GM19043 (cell line): ENCODE measurements around the gene TGIF2.
"Not testable (repeated sequence)": the region's sequence is repeated elsewhere in the genome, so short reads cannot be mapped to it uniquely, and the experiment has no call there.

ENCODE experiments used
- ATAC-seq: cut with Tn5 transposase; IDR thresholded peaks from one replicate; pipeline ENCODE4 v1.9.1; 2021; ENCODE audit warnings: low read depth; ENCODE audit not compliant: unreplicated experiment

The TGIF2 gene

DNA sequence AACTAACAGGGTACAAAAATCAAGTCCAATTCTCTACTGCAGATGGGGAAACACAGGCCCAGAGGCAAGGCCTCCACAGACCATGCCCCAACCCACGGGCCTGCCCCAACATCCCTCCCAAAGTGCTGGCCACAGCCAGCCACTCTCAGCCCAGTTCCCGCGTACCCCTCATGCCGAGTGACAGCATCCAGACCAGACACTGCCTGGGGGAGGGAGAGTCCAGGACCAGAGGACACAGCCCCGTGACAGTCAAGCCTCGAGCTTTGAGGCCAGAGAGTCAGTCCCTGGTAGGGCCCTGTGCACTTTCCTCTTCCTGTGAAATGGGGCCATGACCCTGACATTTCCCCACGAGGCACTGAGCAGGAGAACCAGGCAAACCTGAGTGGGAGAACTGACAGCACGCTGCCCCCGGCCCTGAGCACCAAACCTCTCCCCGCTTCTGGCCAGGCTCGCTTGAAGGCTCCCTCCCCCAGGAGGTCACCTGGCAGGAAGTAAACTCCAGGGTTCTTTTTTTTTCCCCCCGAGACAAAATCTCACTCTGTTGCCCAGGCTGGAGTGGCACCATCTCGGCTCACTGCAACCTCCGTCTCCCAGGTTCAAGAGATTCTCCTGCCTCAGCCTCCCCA, 27.2 kb upstream of the TGIF2 start:
- ATAC-seq = no peak

DNA sequence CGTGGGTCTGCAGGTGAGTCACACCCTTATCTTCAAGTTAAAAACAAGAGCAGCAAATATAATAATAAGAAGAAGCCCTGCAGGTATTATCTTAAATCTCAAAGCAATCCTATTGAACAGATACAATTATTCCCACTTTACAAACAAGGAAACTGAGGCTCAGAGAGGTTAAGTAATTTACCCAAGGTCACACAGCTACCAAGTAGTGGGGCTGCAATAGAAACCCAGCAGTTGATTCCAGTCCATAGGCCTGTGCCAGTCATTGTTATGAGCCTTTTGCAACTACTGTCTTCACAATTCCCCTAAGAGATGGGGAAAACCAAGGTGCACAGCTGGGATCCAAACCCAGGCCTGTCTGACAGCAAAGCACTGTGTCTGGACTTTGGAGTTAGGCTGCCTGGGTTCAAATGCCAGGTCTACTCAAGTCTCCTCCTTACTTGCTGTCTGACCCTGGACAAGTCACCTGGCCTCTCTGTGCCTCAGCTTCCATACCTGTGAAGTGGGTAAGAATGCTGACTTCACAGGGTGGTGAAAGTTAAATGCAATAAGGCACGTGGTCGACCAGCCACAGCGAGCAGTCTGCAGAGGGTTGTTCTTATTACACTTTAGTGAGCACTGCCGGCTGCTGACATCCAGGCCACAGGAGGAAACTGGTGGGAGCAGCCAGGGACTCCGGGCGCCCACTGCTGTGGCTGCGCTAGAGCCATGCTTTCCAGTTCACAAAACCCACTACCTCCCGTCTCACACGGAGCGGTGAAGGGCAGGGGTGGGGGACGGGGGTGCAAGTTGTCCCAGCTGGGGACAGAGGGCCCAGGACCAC, 26.0 kb upstream of the TGIF2 start:
- no peak for ATAC-seq

DNA sequence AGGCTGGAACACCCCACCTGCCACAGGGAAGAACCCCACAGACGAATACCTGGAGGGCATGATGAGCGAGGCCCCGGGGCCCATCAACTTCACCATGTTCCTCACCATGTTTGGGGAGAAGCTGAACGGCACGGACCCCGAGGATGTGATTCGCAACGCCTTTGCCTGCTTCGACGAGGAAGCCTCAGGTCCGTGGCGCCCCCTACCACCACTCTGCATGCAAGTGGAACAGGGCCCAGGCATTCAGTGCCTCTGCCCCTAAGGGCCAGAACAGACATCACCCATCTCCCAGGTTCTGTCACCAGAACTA, 25.4 kb upstream of the TGIF2 start:
- no peak for ATAC-seq

DNA sequence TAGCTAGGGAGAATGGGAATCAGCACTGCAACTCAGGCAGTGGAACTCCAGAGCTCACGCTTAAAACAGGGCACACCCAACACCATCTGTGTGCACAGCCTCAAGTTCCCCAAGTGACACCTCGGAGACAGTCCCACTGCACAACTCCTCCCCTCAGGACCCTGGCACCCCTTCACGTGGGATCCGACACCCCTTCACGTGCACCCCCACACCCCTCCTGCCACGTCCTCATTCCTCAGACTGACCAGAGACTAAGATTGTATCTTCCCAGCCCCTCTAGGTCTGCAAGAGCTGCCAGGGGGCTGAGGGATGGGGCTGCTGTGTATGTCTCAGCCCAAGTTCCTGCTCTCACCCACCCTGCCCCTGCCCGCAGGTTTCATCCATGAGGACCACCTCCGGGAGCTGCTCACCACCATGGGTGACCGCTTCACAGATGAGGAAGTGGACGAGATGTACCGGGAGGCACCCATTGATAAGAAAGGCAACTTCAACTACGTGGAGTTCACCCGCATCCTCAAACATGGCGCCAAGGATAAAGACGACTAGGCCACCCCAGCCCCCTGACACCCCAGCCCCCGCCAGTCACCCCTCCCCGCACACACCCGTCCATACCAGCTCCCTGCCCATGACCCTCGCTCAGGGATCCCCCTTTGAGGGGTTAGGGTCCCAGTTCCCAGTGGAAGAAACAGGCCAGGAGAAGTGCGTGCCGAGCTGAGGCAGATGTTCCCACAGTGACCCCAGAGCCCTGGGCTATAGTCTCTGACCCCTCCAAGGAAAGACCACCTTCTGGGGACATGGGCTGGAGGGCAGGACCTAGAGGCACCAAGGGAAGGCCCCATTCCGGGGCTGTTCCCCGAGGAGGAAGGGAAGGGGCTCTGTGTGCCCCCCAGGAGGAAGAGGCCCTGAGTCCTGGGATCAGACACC, 24.4 kb upstream of the TGIF2 start:
- no peak for ATAC-seq

DNA sequence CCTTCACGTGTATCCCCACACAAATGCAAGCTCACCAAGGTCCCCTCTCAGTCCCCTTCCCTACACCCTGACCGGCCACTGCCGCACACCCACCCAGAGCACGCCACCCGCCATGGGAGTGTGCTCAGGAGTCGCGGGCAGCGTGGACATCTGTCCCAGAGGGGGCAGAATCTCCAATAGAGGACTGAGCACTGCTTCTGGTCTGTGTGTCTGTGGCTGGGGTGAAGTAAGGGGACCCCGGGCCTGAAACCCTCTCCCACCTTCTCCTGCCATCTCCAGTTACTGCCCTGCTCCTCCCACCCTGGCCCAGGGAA, 23.8 kb upstream of the TGIF2 start:
- no peak for ATAC-seq

DNA sequence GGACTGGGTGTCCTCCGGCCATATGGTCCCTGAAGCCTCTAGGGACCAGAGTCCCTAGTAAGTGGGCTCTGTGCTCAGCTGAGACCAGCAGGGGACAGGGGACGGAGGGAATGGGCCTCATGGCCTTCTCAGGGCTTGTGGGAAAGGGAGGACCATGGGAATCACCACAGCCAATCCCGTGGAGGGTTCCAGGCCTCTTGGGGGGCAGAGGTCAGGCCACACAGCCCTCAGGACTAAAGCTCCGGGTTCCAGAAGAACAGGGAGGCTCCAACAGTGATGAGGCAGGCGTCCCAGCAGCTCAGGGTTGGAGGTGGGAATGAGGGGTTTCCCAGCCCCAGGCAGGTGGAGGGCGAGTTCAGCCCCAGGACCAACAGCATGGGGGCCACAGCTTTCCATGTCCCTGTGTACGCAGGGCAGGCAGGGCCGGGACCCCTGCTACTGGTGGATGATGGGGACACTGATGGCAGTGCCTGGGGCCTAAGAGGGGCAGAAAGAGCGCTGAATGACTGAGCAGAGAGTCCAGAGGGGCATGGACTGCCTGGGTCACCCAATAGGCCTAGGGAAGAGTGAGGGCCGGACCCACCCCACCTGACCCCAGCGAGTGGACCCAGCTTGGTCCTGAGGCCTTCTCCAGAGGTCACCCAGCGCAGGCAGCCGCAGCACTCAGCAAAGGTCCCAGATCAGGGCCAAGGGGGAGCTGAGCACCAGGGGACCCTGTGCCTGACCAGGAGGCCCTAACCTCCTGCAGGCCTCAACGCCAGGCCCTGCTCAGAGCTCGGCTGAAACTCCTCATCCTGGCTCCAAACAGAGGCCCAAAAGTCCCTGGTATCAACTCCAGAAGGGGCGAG, 23.2 kb upstream of the TGIF2 start:
- no peak for ATAC-seq

DNA sequence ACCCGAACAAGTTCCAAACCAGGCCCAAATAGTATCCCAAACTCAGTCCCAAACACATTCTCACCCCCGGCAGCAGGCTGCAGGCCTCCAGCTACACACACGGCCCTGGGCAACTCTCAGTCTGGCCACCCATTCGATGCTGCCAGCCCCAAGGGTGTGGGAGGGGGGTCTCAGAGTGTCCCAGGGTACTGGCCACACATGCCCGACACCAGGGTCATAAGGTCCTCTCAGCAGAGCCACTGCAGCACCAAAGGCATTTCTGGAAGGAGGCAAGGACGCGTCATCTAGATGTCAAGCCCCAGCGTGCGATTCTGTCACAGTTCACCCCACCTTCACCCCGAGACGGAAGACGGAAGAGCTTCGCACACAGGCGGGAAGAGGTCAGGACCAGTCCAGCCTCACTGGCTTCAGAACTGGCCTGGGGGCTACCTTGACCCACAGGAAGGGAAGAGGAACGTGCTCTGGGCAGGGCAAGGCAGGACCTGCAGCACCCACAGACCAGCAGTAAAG, 22.6 kb upstream of the TGIF2 start:
- ATAC-seq = no peak

DNA sequence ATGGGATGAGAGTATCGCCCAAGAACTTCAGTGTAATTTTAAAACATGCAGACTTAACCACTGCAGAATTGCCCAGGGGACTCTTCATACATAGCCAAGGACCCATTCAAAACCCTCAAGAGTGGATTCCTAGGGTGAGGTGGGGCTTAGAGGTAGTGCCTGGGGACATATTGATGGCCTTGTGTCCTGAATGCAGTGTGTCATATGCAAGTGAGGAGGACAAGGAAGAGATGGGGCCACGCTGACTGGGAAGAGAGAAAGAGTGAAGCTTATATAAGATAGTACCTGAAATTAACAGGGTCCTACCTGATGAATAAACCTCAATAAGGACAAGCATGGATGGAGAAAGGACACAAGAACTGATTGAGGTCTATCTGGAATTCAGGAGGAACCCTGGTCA, 18.1 kb upstream of the TGIF2 start:
- no peak for ATAC-seq

DNA sequence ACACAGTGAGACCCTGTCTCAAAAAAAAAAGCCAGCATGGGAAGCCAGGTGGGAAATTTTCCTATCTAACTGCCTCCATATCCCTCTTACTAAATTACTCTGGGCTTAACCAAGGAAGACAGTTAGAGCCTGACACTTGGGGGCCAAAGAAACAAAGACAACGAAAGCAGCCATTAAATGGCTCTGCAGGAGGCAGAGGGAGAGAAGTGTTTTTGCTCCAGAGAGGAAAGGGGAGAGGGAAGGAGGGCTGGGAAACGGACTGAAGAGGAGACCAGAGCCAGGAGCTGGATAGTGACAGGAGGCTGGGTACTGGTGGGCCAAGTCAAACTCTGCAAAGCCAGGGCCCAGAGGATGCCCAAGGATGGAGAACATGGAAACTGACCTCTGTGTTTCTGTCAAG, 10.7 kb upstream of the TGIF2 start:
- no peak for ATAC-seq

DNA sequence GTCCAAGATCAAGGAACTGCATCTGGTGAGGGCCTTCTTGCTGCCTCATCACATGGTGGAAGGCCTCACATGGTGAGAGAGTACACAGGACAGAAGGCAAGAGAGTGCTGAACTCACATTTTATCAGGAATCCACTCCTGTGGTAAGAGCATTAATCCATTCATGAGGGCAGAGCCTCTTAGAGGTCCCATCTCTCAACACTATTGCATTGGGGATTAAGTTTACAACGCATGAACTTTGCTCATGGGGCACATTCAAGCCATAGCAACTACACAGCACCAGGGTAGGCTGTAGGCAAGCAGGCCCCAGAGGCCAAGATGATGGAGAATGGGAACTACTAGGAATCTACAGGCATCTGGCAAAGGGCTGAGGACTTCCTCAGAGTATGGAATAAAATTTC, 10.0 kb upstream of the TGIF2 start:
- ATAC-seq = no peak

DNA sequence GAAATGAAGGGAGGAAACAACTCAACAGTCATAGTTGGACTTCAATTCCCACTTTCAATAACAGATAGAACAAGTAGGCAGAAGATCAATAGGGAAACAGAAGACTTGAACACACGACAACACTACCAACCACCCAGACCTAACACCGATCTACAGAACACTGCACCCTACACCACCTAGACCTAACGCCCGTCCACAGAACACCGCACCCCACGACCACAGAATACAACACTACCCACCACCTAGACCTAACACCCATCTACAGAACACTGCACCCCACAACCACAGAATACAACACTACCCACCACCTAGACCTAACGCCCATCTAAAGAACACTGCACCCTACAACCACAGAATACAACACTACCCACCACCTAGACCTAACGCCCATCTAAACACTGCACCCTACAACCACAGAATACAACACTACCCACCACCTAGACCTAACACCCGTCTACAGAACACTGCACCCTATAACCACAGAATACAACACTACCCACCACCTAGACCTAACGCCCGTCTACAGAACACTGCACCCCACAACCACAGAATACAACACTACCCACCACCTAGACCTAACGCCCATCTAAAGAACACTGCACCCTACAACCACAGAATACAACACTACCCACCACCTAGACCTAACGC, 9.2 kb upstream of the TGIF2 start:
- not testable (repeated sequence) for ATAC-seq

DNA sequence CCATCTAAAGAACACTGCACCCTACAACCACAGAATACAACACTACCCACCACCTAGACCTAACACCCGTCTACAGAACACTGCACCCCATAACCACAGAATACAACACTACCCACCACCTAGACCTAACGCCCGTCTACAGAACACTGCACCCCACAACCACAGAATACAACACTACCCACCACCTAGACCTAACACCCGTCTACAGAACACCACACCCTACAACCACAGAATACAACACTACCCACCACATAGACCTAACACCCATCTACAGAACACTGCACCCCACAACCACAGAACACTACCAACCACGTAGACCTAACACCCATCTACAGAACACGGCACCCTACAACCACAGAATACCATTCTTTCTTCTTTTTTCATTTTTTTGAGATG, 8.7 kb upstream of the TGIF2 start:
- not testable (repeated sequence) for ATAC-seq

DNA sequence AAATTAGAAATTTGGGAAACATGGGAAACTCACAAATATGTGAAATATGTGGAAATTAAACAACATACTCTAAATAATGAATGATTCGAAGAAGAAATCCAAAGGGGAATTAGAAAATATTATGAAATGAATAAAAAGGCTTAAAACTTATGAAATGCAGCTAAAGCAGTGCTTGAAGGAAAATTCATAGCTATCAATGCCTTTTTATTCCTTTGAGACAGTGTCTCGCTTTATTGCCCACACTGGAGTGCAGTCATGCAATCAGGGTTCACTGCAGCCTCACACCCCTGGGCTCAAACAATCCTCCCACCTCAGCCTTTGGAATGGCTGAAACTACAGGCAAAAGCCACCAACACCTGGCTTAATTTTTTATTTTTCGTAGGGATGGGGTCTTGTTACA, 7.9 kb upstream of the TGIF2 start:
- no peak for ATAC-seq

DNA sequence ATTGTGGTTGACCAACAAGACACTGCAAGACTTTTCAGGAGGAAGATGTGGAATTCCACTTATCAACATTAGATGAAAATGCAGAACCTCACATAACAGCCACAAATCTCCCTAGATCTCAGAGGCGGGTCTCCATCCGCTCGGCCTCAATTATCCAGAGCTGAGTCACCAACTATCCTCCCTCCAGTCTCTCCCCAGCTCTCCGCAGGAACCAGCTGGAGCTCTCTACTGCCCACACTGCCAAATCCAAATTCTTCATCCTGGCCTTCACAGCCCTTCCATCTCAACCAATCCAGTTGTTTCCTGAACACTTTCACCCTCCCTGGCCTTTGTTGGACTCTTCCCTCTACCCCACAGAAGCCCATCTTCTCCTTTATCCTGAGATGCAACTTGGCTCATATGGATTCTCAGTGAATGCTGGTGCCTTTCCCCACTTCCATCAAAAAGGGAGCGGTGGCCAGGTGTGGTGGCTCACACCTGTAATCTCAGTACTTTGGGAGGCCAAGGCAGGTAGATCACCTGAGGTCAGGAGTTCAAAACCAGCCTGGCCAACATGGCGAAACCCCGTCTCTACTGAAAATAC, 3.5 kb upstream of the TGIF2 start:
- no peak for ATAC-seq

DNA sequence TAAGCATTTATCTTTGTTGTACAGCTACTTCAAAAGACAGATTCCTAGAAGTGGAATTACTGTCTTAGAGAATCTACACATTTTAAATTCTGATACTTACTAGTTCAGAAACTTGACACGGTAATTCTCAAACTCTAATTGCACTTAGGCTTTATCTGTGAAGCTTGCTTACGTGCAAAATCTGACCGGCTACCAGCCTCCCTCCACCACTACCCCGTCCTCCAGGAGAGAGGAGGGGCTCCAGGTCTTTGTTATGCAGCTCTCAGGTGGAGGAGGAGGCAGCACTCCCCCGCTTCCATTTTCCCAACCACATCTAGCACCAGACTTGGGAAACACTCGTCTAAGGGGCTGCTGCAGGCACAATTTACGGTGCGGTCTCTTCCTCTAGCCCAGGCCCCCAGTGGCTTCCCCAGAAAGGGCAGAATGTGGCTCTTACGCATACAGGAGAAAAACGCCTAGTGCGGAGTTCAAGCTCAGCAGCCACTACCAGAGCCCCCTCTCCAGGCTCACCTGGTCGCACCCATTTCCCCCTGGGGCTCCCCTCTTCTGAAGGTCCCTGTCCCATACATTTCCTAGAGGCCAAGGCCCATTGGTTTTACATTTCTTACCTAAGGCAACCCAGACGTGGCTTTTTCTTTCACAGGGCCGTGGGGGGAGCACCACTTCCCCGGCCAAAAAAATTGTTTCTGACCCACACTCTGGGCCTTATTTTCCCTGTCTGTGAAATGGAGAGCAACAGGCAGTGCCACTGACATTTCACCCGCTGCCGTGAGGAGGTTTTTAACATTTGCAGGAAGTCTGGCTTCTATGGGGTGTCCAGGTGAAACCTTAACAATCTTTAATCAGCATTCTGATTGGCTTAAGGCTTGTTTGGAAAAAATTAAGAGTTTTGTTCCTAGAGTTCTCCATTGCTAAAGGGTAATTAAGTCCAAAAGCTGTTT, 1.6 kb upstream of the TGIF2 start:
- no peak for ATAC-seq

DNA sequence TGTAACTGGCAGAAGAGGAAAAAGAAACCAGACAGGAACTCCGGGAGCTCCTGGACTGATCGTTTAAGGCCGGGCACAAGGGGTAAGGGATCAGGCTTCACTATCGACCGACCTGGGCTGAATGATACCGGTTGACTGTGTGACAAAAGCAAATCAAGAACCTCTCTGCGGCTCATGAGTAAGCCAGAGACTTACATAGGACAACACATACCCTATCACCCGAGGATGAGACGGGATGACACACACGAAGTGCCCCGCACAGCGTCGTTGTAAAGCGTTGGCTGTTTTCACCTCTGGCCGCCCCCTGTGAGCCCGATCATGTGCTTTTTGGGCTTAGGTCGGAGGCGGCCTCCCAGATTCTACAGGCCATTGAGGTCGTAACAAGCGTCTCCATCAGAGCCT, 695 bp upstream of the TGIF2 start:
- no peak for ATAC-seq

DNA sequence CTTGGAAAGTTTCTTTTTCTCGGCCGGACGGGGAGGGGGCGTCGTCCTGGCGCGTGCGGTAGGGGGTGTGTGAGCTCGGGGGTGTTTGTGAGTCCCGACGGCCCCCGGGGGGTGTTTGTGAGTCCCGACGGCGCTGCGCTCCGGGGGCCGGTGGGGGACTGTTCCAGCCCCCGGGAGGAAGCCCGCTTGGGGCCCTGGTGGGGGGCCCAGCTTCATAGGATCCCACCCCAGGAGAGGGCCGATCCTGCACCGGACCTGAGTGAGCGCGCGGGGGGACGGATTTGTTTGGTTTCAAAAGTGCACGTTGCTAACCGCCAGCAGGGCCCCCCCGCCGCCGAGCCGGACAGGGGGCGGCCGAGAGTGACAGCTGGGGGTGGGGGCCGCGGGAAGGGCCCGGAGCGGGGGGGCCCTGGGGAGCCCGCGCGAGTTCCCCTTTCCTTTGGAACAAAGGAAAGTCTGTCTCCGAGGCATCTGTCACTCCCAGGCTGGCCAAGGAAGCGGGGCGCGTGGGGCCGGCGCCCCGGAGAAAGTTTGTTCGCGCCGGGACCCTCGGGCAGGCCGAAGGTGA, 485 bp downstream of the TGIF2 start:
- ATAC-seq = no peak

DNA sequence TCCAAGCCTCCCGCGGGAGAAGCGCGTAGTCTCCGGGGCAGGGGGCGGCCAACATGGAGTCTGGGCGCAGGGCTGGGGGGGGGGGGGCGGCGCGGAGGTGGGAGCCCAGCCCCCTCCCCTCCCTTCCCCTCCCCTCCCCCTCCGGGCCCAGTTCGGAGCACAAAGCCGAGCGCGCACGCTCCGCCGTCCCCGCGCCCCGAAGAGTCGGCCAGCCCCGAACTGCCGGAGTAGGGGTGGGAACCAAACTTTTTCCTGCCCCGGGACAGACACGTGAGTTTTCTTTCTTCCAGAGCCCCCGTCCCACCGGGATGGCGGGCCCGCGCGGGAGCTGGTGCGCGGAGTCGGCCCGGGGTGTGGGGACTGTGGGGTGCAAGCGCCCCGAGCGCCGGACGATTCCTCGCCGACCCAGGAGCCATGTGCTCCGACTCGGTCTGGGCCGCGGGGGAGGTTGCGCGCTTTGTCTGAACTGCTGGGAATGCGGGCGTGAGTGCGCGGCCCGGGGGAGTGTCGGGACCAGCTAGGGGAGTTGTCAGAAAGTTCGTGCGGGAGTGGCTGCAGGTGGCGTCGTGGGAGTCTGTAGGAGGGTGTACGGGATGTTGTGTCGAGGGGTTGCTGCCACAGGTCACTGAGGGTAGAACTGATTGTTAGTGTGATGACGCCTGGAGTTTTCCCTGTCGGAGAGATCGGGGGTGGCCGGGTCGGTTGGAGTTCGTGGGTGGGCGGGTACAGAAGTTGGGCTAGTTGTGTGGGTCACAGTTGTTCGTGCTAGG, 1.2 kb downstream of the TGIF2 start:
- ATAC-seq = no peak
